Common myeloid progenitor, CD34-positive (primary cell): ENCODE results near the gene NUF2.
"Not testable (repeated sequence)": the region's sequence is repeated elsewhere in the genome, so short reads cannot be mapped to it uniquely, and the experiment has no call there.

ENCODE experiments used
- CTCF ChIA-PET: fragments of 350-600 bp; sonication (Branson Sonifier 250); formaldehyde crosslinking; loops from one replicate; lab custom pipeline; 2021; ENCODE audit warnings: antibody characterized with exemption; lab: Charles Lee
- POLR2A ChIA-PET: fragments of 350-600 bp; sonication (Branson Sonifier 250); formaldehyde crosslinking; loops from one replicate; lab custom pipeline; 2021; ENCODE audit warnings: antibody characterized with exemption; lab: Charles Lee
- DNase-seq, 3 donors: peaks; one replicate each; pipeline versions ENCODE4 v3.0.0 to v3.0.0-alpha.2; 2013
- H3K27ac ChIP-seq, 2 experiments: 1 replicate in 1 of 2; 2 replicates in 1 of 2; pipeline ENCODE4 v1.7.0; 2013; ENCODE audit warnings: inconsistent platforms in 2 of 2, low read length in 2 of 2, mild to moderate bottlenecking in 2 of 2, low read depth in 1 of 2, moderate library complexity in 1 of 2; ENCODE audit not compliant: severe bottlenecking in 2 of 2, insufficient read depth in 1 of 2, poor library complexity in 1 of 2
- H3K27me3 ChIP-seq, 5 experiments: replicated peaks in 2 of 5; 1 replicate in 3 of 5; 2 replicates in 2 of 5; pipeline versions ENCODE4 v1.6.1 to v1.7.0; 2013; ENCODE audit warnings: low read length in 4 of 5, mild to moderate bottlenecking in 2 of 5, moderate library complexity in 2 of 5, inconsistent platforms in 1 of 5; ENCODE audit not compliant: insufficient read depth in 5 of 5, control insufficient read depth in 4 of 5
- H3K36me3 ChIP-seq, 4 experiments: 1 replicate in 2 of 4; 2 replicates in 2 of 4; pipeline versions ENCODE4 v1.6.1 to v1.7.0; 2013; ENCODE audit warnings: low read length in 3 of 4, control low read depth in 1 of 4, mild to moderate bottlenecking in 1 of 4; ENCODE audit not compliant: control insufficient read depth in 4 of 4, insufficient read depth in 4 of 4
- H3K4me1 ChIP-seq, 4 experiments: 1 replicate in 3 of 4; 2 replicates in 1 of 4; pipeline versions ENCODE4 v1.6.1 to v1.7.1; 2013; ENCODE audit warnings: low read length in 3 of 4, mild to moderate bottlenecking in 3 of 4, control low read depth in 1 of 4, inconsistent platforms in 1 of 4, moderate library complexity in 1 of 4; ENCODE audit not compliant: control insufficient read depth in 4 of 4, insufficient read depth in 4 of 4; ENCODE audit errors: control extremely low read depth in 1 of 4
- H3K4me3 ChIP-seq, 7 experiments: 1 replicate in 4 of 7; 2 replicates in 3 of 7; pipeline versions ENCODE4 v1.5.1 to v1.7.0; 2013; ENCODE audit warnings: mild to moderate bottlenecking in 7 of 7, low read length in 6 of 7, moderate library complexity in 6 of 7, inconsistent platforms in 2 of 7, low read depth in 2 of 7, control low read depth in 1 of 7; ENCODE audit not compliant: insufficient read depth in 4 of 7, control insufficient read depth in 1 of 7; ENCODE audit errors: extremely low read depth in 1 of 7
- H3K9me3 ChIP-seq, 5 experiments: 1 replicate in 4 of 5; 2 replicates in 1 of 5; pipeline versions ENCODE4 v1.6.1 to v1.7.1; 2013; ENCODE audit warnings: low read length in 4 of 5, mild to moderate bottlenecking in 2 of 5, inconsistent platforms in 1 of 5, low read depth in 1 of 5, moderate library complexity in 1 of 5; ENCODE audit not compliant: control insufficient read depth in 4 of 5, insufficient read depth in 2 of 5; ENCODE audit errors: control extremely low read depth in 1 of 5
- WGBS: methylation state at CpG from one replicate; pipeline ENCODE4 v1.1.5; 2013; ENCODE audit not compliant: insufficient coverage; 5-methylcytosine and 5-hydroxymethylcytosine counted together

Gene NUF2

DNA sequence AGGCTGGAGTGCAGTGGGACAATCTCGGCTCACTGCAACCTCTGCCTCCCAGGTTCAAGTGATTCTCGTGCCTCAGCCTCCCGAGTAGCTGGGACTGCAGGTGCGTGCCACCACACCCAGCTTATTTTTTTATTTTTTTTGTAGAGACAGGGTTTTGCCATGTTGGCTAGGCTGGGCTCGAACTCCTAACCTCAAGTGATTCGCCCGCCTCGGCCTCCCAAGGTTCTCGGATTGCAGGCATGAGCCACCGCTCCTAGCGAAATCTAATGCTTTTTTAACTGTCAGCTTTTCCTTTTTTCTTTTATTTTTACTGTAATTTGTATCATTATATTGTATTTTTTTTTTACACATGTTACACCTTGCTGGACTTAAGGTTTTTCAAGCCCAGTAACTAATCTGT, 36.4 kb downstream of the NUF2 start:
- H3K4me3 ChIP-seq, H3K4me1 ChIP-seq, POLR2A ChIA-PET, H3K27ac ChIP-seq, H3K27me3 ChIP-seq, H3K9me3 ChIP-seq, H3K36me3 ChIP-seq, DNase-seq: not testable (repeated sequence)
- 98% methylated on average over 7 of the region's 11 CpGs for WGBS
- CTCF ChIA-PET, result interaction anchor here (1.1 kb wide), 1 partner anchor 7 kb away, joined by 3 read pairs; no protein-coding TSS in a partner anchor

DNA sequence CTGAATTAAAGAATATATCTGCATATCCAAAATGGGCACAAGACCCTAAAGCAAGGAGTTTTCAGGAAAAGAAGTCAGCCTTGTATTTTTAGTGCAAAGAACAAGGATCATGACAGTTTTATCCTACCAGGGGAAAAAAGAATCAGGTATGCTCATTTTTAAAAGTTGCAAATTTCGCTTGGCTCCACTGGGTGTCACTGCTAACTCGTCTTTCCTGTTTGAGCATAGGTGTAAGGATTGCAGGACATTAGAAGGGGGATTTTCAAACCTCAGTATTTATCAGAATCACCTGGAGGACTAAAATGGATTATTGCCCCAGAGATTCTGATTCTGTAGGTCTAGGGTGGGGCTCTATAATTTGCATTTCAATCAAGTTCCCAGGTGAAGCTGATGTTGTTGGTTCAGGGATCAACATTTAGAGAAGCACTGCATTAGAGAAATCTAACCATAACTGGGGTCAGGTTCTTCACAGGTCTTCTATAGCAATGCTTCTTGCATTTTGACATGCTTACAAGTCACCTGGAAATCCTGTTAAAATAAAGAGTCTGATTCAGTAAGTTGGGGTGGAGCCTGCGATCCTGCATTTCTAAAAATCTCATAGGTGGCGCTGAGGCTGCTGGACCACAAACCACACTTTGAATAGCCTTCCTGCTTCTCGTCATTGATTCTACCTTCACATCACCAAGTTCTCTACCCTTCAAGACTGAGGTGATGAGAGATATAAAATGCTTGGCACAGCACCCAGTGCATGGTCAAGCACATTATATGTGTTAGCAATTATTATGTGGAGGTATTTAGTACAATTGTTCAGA, 39.6 kb downstream of the NUF2 start:
- Histone ChIP-seq H3K27me3 (no peaks in the 10 kb centered on the region), H3K36me3 (no peaks in the 10 kb centered on the region), H3K4me3 (no peak overlapping the region), H3K4me1 (no peaks in the 10 kb centered on the region), H3K9me3 (no peaks in the 10 kb centered on the region), H3K27ac (no peak overlapping the region)
- 11% methylated on average over 2 of the region's 5 CpGs for WGBS
- CTCF ChIA-PET, result interaction anchor here (1.0 kb wide), 1 partner anchor 8 kb away, joined by 3 read pairs; no protein-coding TSS in a partner anchor
- DNase-seq, result peak; percentile 4 to 13 (median 12)
- POLR2A ChIA-PET, result no interaction called here

DNA sequence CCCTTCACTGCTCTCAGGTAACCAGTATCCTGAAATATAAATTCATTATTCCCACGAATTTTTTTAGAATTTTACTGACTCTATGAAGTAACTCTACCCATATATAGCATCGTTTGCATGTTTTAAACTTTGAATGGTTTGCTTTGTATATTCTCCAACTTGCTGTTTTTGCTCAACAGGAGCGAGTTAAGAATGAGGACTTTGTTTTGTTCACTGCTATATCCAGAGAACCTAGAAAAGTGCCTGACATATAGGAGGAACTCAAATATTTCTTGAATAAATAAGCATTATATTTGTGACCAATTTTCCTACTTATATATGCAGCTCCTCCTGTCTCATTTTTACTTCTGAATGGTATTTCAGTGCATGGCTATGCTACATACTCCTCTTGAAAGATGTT, 43.4 kb downstream of the NUF2 start:
- POLR2A ChIA-PET, result no interaction called here
- Histone ChIP-seq H3K36me3 (no peaks in the 10 kb centered on the region), H3K9me3 (no peaks in the 10 kb centered on the region), H3K27me3 (peaks cover 0 to 5% (median 0%) of the 10 kb centered on the region in 5 experiments), H3K4me3 (no peak overlapping the region), H3K27ac (no peak overlapping the region), H3K4me1 (no peaks in the 10 kb centered on the region)
- CTCF ChIA-PET, result no interaction called here
- WGBS, result 100% methylated on average over 2 of the region's 3 CpGs
- DNase-seq, result no peak

DNA sequence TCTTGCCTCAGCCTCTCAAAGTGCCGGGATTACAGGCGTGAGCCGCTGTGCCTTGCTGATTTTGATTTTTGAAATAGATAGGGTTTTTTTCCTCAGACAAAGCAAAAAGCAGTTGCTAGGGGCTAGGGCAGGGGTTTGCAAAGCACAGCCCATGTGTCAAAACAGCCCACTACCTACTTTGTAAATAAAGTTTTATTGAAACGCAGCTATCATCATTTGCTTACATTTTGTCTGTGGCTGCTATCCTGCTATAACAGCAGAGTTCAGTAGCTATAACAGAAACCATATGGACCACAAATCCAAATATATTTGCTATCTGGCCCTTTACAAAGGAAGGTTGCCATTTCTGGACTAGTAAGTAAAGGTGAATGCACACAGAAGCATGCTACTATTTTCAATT, 44.8 kb downstream of the NUF2 start:
- ChIA-PET POLR2A (no interaction called here), CTCF (no interaction called here)
- Histone ChIP-seq H3K36me3 (no peaks in the 10 kb centered on the region), H3K4me3 (no peak overlapping the region), H3K27me3 (peaks cover 0 to 5% (median 0%) of the 10 kb centered on the region in 5 experiments), H3K9me3 (no peaks in the 10 kb centered on the region), H3K4me1 (no peaks in the 10 kb centered on the region), H3K27ac (no peak overlapping the region)
- DNase-seq, result no peak
- WGBS, result no CpG with 5 or more reads among the region's 4 CpGs

DNA sequence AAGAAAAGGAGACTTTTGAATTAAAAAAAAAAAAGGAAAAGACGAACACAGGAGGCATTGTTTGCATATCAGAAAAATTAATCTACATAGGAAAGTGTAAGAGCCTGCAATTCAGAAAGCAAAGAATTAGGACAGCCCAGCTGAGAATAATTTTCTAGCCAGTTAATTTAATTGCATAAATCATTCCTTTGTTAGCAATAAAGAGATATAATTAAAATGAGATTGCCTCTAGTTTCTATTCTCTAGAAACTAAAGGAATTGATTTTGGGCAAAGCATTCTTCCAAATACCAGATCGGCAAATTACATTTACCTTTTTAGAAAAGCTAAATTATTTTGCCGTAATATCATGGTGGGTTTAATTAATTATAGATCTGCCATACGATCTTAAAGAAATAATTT, 46.0 kb downstream of the NUF2 start:
- Histone ChIP-seq H3K9me3 (no peaks in the 10 kb centered on the region), H3K27me3 (peaks cover 0 to 7% (median 3%) of the 10 kb centered on the region in 5 experiments), H3K27ac (no peak overlapping the region), H3K36me3 (no peaks in the 10 kb centered on the region), H3K4me3 (no peak overlapping the region), H3K4me1 (no peaks in the 10 kb centered on the region)
- CTCF ChIA-PET, result no interaction called here
- no CpG with 5 or more reads among the region's 4 CpGs for WGBS
- POLR2A ChIA-PET, result no interaction called here
- no peak for DNase-seq

DNA sequence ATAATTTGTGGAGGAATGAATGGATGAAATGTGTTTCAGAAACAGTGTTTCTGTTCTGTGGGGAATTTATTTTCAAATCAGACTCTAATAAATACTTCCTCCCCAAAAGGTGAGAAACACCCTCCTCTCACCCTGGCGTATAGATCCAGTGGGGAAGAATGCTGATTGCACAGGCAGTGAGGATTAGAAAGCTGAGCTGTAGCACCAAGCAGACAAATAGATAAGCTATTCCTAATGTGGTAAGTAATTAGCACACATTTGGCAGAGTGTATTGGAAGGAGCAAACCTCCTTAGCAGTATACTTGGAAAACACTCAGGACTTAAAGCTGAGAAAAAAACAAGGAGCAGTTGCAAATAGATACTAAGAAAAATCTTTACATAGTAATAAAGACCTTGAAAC, 50.8 kb downstream of the NUF2 start:
- ChIA-PET CTCF (no interaction called here), POLR2A (no interaction called here)
- Histone ChIP-seq H3K36me3 (no peaks in the 10 kb centered on the region), H3K4me3 (no peak overlapping the region), H3K4me1 (no peaks in the 10 kb centered on the region), H3K27ac (no peak overlapping the region), H3K27me3 (peaks cover 0 to 7% (median 3%) of the 10 kb centered on the region in 5 experiments), H3K9me3 (no peaks in the 10 kb centered on the region)
- no CpG with 5 or more reads among the region's 1 CpG for WGBS
- no peak for DNase-seq

DNA sequence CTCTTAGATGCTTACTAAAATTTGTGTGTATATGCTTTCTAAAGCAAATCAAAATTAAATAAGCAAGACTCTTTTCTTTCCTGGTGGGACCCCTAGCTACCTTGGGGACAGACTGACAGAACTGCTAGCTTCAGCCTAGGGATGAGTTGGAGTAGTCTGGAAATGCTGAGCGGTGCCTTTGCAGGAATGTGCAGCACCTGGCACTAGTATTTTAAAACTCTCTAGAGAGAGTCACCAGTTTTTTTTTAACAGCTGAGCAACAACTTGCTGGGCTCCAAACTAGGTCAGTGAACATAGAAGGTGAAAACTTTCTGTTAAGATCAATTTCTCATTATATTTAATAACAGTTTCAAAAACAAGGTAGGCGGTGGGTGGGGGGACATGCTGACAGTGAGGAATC, 56.8 kb downstream of the NUF2 start:
- H3K9me3 ChIP-seq, result no peaks in the 10 kb centered on the region
- 100% methylated on average over 1 of the region's 2 CpGs for WGBS
- H3K27ac ChIP-seq, result no peak overlapping the region
- DNase-seq, result no peak
- H3K4me3 ChIP-seq, result no peak overlapping the region
- peaks cover 0 to 3% (median 0%) of the 10 kb centered on the region in 5 experiments for H3K27me3 ChIP-seq
- ChIA-PET CTCF (no interaction called here), POLR2A (no interaction called here)
- no peaks in the 10 kb centered on the region for H3K36me3 ChIP-seq
- H3K4me1 ChIP-seq, result no peaks in the 10 kb centered on the region
